CD4-positive, alpha-beta T cell treated with Interleukin-21 for 1 hour (primary cell): Measurements from ENCODE around the gene TUT7.
A peak's percentile ranks its signal among the peaks of the same experiment; 100 is the strongest.
"Not testable (repeated sequence)": the region's sequence is repeated elsewhere in the genome, so short reads cannot be mapped to it uniquely, and the experiment has no call there.

ENCODE experiments used
- DNase-seq: peaks from one replicate; pipeline ENCODE4 v3.0.0-alpha.2; 2020

Gene TUT7, protein sequence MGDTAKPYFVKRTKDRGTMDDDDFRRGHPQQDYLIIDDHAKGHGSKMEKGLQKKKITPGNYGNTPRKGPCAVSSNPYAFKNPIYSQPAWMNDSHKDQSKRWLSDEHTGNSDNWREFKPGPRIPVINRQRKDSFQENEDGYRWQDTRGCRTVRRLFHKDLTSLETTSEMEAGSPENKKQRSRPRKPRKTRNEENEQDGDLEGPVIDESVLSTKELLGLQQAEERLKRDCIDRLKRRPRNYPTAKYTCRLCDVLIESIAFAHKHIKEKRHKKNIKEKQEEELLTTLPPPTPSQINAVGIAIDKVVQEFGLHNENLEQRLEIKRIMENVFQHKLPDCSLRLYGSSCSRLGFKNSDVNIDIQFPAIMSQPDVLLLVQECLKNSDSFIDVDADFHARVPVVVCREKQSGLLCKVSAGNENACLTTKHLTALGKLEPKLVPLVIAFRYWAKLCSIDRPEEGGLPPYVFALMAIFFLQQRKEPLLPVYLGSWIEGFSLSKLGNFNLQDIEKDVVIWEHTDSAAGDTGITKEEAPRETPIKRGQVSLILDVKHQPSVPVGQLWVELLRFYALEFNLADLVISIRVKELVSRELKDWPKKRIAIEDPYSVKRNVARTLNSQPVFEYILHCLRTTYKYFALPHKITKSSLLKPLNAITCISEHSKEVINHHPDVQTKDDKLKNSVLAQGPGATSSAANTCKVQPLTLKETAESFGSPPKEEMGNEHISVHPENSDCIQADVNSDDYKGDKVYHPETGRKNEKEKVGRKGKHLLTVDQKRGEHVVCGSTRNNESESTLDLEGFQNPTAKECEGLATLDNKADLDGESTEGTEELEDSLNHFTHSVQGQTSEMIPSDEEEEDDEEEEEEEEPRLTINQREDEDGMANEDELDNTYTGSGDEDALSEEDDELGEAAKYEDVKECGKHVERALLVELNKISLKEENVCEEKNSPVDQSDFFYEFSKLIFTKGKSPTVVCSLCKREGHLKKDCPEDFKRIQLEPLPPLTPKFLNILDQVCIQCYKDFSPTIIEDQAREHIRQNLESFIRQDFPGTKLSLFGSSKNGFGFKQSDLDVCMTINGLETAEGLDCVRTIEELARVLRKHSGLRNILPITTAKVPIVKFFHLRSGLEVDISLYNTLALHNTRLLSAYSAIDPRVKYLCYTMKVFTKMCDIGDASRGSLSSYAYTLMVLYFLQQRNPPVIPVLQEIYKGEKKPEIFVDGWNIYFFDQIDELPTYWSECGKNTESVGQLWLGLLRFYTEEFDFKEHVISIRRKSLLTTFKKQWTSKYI (N-terminal part only)

DNA sequence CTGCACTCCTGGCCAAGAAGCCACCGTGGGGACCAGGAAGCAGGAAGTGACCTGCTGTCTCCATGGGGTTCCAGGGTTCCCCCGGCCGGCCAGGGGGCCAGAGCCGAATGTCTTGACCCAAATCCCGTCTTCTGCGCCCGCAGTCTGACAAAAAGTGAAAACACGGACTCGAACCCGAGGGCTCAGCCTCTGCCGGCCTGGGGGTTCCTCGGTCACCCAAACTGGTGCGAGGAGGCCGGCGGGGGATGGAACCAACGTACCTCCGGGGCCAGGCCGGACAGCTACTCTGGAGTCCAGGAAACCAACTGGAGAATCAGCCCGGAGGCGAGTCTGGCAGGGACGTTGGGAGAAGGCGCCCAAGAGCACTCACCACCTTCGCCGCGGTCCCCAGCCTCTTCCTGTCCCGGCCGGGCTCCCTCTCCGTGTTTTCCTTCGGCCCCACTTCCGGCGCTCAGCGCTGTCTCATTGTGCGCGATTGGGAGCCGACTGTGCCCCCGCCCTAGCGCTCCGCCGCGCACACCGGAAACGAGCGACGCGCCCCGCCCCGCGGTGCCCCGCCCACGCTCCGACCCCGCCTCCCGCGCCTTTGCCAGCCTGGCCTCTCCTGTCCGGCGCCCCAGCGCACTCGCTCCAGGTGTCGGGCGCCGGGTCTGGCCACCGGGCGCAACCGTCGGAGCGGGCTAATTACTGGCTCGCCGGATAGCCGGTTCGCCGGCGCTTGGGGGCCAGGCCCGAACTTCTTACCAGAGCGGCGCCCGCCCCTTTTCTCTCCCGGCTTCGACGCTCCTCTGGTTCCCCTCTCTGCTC, at the start of gene TUT7:
TUT7 (minus strand) TSS at position 400 of the 807 bp plus-strand sequence. CDS start 1,211 bp downstream, outside the sequence.
- peak; percentile 94 for DNase-seq

DNA sequence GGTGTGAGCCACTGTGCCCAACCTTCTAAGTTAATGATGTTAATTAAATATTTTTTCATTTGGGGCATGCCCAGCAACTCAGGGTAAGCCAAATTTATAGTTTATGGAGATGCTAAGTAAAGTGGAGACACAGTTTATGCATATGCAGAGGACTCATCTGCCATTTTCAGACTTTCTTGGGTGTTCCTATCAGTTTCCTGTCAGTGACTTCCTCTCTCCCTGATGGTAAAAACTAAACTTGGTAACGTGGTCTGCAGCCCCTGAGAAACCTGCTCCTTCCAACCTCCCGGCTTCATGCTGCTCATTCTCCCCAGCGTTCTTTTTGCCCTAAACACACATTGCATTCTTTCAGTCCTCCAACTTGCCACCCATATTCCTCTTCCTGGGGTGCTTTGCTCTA, 48.4 kb upstream of the TUT7 start:
- no peak for DNase-seq

DNA sequence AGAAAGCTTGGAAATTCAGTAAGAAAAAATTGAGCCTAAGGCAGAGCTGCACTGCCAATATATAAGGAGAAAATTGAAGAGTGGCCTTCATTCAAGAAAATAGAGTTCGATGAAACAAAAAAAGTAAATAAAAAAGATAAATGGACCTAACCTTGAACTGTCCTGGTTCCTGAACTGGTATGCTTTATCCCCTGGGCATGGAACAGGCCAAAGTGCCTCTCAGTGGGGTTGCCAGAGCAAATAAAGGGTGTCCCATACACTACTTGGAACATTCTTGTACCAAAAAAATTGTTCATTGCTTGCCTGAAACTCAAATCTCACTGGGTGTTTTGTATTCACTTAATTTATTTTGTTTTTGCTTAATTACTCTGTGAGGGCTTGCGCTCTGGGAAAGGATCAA, 42.2 kb upstream of the TUT7 start:
- no peak for DNase-seq

DNA sequence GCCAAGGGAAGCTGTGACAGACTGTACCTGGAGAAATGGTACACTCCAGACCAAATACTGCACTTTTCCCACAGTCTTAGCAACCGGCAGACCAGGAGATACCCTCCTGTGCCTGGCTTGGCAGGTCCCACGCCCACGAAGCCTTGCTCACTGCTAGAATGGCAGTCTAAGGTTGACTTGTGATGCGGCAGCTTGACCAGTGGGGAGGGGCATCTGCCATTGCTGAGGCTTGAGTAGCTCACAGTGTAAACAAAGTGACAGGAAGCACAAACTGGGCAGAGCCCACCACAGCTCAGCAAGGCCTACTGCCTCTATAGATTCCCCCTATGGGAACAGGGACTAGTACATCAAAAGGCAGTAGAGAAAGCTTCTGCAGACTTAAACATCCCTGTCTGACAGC, 36.0 kb upstream of the TUT7 start:
- DNase-seq: not testable (repeated sequence)

DNA sequence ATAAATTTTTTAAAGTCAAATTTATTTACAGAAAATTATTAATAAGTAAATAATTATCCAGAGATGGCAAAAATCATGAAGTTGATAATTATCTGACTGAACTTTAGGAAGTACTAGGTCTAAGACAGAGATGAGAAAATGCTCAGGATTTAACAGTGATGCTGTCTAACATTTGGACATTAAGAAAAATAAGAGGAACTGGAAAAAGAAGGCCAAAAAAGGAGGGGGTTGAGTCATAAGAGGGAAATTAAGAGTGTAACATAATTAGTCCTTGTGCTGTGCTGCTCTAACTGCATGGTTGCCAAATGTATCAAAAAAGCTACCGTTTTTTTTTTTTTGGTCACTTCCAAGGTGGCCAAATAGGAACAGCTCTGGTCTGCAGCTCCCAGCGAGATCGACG, 35.4 kb upstream of the TUT7 start:
- no peak for DNase-seq

DNA sequence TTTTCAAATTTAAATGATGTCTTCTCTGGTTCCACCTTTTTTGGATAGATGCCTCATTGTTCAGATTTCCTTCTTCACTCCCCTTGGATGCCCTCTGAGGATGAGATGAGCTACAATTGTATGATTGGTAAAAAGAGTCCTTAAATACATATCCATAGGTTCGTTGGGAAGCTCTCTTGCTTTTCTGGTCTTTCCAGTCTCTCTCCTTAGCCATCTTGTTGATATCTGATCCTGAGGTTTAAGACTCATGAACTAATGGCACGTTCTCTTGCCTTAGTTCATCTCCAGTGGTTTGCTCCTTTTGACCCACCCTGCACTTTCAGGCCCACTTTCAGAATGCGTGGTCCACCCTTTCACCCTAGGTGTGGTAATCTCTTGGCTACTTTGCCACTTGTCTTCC, 33.2 kb upstream of the TUT7 start:
- DNase-seq: no peak

DNA sequence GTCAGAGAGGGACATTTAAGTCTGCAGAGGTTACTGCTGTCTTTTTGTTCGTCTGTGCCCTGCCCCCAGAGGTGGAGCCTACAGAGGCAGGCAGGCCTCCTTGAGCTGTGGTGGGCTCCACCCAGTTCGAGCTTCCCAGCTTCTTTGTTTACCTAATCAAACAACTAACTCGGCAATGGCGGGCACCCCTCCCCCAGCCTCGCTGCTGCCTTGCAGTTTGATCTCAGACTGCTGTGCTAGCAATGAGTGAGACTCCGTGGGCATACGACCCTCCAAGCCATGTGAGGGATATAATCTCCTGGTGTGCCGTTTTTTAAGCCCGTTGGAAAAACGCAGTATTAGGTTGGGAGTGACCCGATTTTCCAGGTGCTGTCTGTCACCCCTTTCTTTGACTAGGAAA, 28.8 kb upstream of the TUT7 start:
- DNase-seq: not testable (repeated sequence)

DNA sequence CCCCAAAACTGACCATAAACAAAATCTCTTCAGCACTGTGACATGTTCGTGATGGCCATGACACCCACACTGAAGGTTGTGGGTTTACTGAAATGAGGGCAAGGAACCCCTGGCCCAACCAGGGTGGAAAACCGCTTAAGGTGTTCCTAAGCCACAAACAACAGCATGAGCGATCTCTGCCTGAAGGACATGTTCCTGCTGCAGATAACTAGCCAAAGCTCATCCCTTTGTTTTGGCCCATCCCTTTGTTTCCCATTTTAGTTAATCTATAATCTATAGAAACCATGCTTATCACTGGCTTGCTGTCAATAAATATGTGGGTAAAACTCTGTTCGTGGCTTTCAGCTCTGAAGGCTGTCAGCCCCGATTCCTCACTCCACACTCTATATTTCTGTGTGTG, 21.8 kb upstream of the TUT7 start:
- no peak for DNase-seq

DNA sequence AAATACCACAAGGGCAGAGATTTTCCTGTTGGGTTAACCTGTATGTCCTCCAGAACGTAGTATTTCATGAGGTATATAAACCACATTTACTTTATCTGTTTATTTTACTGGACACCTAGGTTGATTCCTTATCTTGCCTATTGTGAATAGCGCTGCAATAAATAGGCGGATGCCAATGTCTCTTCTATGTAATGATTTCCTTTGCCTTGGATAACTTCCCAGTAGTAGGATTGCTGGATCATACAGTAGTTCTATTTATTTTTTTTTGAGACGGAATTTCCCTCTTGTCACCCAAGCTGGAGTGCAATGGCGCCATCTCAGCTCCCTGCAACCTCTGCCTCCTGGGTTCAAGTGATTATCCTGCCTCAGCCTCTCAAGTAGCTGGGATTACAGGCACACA, 15.6 kb upstream of the TUT7 start:
- DNase-seq: no peak

DNA sequence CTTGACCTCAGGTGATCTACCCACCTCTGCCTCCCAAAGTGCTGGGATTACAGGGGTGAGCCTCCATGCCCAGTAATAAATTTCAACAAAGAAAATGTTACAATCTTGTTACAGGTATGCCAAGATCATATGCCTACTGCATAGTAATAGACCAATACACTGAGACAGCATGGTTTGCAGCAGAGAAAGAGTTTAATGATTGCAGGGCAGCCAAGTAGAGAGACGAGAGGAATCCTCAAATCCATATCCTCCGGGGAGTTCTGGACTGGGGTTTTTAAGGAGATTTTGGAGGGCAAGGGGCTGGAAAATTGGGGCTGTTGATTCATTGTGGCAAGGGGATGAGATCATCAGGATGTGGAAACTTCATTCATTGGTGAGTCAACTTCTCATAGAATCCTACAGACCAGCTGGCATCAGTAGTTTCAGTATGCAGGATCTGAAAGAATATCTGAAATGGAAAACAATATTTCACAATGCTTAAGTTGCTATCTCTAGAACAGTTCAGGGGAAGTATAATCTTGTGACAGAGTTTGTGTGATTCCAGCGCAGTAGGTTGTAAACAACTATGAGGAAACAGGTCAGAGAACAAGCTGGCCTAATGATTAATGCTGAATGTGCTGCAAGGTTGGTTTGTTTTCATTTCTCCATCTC, 14.8 kb upstream of the TUT7 start:
- no peak for DNase-seq

DNA sequence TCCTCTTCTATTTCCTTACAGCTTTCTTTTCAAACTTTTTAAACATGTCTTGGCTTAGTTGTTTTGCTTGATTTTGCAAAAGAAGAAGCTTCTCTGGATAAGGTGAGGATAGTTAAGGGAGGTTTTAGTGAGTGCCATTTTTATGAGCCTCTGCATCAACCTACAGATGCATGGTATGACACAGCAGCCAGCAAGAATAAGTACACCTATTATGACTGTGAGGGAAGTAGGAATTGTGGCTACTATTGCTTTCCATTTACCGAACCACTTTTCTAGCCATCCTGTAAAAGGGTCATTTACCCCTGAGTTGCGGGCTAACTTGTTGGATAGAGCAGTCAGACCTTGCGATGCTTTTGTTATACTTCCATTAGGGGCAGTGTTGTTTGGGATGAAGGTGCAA, 7.0 kb upstream of the TUT7 start:
- no peak for DNase-seq

DNA sequence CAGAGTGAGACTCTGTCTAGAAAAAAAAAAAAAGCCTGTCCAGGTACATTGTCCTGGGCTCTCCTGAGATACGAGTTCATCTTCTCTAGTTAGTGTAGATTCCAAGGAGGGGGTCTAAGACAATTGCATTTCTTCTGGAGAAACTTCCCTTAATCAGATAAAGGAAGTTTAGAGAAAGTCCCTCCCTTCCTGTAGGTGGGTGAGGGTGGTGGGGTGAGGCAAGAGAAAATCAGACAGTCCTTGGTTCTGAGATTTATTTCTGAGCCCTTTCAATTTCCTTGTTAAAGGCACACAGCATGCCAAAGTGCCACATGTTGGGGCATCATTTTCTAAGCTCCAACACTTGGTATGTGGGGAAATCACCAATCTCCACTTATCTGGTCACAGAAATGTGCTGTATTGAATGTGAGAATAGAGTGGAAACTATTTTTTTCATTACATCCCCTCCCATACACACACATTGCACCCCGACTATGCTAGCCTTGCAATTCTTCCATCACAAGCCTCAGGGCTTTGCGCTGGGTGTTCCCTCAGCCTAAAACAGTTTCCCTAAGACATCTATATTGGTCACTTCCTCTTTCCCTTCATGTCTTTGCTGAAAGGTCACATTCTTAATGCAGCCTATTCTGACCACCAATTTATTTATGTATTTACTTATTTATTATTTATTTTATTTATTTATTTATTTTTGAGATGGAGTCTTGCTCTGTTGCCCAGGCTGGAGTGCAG, 5.1 kb upstream of the TUT7 start:
- DNase-seq: no peak

DNA sequence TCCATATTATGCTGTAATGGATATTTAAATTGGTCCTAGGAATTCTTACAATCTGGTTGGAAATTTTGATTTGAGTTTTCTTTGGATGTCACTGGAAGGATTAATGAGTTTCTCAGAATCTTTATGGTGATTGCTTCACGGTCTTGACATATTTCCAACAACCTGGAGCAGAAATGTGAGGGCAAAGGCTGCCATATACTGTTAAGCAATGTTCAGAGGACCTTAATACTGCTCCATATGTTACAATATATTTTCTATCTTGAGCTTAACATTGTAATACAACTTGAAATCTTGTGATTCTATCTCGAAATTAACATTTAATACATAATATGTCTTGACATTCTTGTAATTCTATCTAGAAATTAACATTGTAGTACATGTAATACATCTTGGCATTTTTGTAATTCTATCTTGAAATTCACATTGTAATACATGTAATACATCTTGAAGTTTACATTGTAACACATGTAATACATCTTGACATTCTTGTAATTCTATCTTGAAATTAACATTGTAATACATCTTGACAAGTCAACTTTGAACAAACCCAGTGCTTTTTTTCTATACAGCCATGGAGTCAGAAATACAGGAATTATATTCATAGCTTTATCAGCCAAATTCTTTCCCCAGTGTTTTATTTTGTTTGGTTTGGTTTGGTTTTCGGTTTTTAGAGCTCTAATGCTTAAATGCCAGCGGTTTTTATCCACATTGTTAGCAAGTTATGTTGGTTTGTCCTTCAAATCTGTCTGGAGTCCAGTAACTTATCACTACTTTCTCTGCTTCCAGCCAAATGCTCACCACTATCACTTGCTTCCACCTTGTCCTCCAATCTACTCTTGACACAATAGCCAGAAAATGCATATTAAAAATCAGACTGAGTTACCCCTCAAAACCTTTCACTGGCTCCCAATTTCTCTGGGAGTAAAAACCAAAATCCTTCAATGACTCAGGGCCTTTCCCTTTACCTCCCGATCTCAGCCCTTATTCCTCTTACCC, 3.0 kb upstream of the TUT7 start:
- no peak for DNase-seq

DNA sequence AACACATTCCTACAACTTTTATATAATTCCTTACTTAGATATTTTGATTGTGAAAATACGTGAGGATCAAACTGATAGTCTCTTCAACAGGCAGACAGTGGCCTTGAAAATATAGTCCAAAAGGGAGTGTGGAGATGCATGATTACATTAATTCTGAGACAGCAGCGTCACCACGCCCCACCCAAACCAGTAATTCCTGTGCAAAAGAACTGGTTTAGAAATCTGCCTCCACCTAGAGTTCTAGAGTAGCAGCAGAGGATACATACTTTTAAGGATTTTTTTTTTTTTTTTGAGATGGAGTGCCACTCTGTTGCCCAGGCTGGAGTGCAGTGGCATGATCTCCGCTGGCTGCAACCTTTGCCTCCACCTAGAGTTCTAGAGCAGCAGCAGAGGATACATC, 1.6 kb upstream of the TUT7 start:
- no peak for DNase-seq

DNA sequence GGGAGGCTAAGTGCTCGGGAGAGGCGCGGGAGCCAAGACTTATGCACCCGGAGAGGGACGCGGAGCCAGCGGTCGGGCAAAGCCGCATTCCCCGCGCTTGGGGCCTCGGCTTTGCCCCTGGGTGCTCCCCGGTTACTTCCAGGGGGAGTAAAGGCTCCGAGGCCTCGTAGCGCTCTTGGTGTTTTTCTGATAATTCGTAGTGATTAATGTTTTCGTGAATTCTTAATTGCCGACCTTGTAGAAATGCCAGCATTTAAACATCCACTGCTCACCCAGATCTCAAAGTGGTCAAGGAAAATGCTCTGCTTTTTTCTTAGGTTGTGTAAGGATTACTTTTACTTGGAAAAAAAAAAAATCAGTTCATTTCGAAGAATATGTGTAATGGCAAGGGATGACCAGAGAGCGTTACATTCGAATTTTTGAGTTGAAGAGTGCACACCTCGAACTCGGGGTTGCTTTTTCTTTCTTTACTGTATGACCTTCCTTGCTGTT, 654 bp upstream of the TUT7 start:
- no peak for DNase-seq

DNA sequence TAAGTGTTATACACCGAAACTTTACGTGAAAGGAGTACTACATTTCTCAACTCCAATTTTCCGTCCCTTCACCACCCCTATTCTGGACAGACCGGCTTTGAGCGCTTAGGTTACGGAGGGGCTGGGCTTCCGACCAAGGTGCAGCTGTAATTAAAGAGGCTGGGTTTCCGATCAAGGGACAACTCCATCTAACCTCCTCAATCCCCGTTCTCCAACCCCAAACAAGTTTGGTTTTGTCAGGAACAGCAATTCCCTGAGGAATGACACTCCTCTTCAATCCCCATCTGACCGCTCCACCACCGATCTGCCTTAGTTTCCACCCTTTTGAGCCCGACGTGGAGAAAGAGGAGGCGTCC, 577 bp downstream of the TUT7 start:
- peak; percentile 34 for DNase-seq

DNA sequence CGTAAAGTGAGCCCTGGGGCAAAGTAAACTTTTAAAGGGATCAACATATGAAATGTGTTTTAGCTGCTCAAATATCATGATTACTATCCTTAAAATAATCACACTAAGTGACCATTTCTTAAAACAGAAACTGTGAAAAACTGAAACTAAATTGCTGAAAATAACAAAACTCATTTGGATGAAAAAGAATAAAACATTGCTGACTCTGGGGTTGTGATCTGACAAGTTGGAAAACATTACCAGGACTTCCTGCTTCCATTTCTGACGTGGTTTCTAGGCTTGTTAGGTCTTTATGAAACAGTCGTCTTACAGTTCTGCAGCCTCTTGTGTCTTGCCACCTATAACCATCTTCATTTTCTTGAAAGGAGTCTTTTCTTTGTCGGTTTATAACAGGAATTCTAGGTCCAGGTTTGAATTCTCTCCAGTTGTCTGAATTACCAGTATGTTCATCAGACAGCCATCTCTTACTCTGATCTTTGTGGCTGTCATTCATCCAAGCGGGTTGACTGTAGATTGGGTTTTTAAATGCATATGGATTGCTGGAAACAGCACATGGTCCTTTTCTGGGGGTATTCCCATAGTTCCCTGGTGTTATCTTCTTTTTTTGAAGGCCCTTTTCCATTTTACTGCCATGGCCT, 1.7 kb downstream of the TUT7 start:
- DNase-seq: peak; percentile 53

DNA sequence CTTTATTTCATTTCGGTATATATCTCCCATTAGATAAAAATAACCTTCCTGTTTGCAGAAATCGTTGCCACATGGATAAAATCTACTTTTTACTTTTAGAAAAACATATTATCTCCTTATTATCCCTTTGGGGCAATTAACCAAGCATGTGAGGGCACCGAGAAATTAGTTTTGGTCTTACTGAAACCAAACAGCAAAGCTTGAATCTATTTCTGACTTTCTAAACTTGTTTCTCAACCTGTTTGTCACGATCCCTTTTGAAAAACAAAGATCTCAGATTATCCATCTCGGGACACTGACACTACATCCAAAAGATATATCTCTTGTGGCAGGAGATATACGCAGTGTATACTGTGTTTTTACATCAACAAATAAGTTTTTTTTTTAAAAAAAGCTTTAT, 2.3 kb downstream of the TUT7 start:
- no peak for DNase-seq
